Gastroesophageal sphincter (tissue), 4 donors: ENCODE measurements around the gene BEND5. TPM values are rescaled to one million over a fixed set of nuclear protein-coding genes. Genes with fewer than 3 reads are reported as not detected.

ENCODE experiments used
- ATAC-seq: fragments of 150-250 bp; one replicate; pipeline ENCODE4 v1.9.1; 2016; ENCODE audit warnings: mild to moderate bottlenecking, moderate library complexity
- H3K27ac ChIP-seq, 4 donors: fragments of 200-600 bp; sonication (generic) in 3 of 4; 1 replicate in 3 of 4; 2 replicates in 1 of 4; pipeline ENCODE4 v1.5.1; 2016 to 2019
- H3K27me3 ChIP-seq: fragments of 200-600 bp; sonication (generic); one replicate; pipeline ENCODE4 v1.5.1; 2019
- H3K36me3 ChIP-seq, 2 donors: fragments of 200-600 bp; sonication (generic); one replicate each; pipeline ENCODE4 v1.5.1; 2019; ENCODE audit warnings: control low read depth in 1 of 2
- H3K4me1 ChIP-seq, 3 donors: fragments of 200-600 bp; sonication (generic); 1 replicate in 2 of 3; 2 replicates in 1 of 3; pipeline ENCODE4 v1.5.1; 2016 to 2019; ENCODE audit warnings: control low read depth in 2 of 3
- H3K4me3 ChIP-seq, 2 donors: fragments of 200-600 bp; sonication (generic); one replicate each; pipeline ENCODE4 v1.5.1; 2019; ENCODE audit warnings: mild to moderate bottlenecking in 1 of 2, moderate library complexity in 1 of 2
- H3K9me3 ChIP-seq, 3 donors: fragments of 200-600 bp; sonication (generic); one replicate each; pipeline ENCODE4 v1.5.1; 2017 to 2019; ENCODE audit warnings: control low read depth in 2 of 3
- CTCF ChIP-seq, 4 experiments: fragments of 200-600 bp in 2 of 4; fragments of 450-650 bp in 2 of 4; sonication (generic) in 1 of 4; IDR thresholded peaks; one replicate each; pipeline ENCODE4 v1.5.1; 2017 to 2019; ENCODE audit warnings: antibody characterized with exemption in 4 of 4, mild to moderate bottlenecking in 2 of 4, moderate library complexity in 2 of 4
- EP300 ChIP-seq: sonication (generic); formaldehyde crosslinking; IDR thresholded peaks from one replicate; pipeline ENCODE4 v1.6.1; 2017; ENCODE audit warnings: antibody characterized with exemption, mild to moderate bottlenecking
- POLR2A ChIP-seq, 2 donors: fragments of 450-650 bp; IDR thresholded peaks; one replicate each; pipeline ENCODE4 v1.6.1; 2017; ENCODE audit warnings: antibody characterized with exemption in 2 of 2, mild to moderate bottlenecking in 2 of 2, moderate library complexity in 1 of 2
- POLR2AphosphoS5 ChIP-seq: sonication (generic); formaldehyde crosslinking; IDR thresholded peaks from one replicate; pipeline ENCODE4 v1.6.1; 2017; ENCODE audit warnings: antibody characterized with exemption
- WGBS, 2 donors: methylation state at CpG; one replicate each; pipeline ENCODE4 v1.1.5; 2018; ENCODE audit warnings: low coverage in 1 of 2; 5-methylcytosine and 5-hydroxymethylcytosine counted together
- total RNA-seq, 4 donors: library from RNA; depleted of rRNA; stranded (reverse); fragments of >200 nt; gene quantifications; one replicate each; pipeline ENCODE4 v1.1.0, GENCODE V29; 2016

The BEND5 gene
- total RNA-seq, 4 donors from 2014 or later: 2.6 to 10.4 (median 5.9) TPM

- no peak for ATAC-seq
- Histone ChIP-seq H3K36me3 (no peaks in the 10 kb centered on the region), H3K9me3 (no peaks in the 10 kb centered on the region), H3K4me1 (no peaks in the 10 kb centered on the region), H3K4me3 (no peak overlapping the region), H3K27ac (no peak overlapping the region), H3K27me3 (no peaks in the 10 kb centered on the region)
- WGBS, 2 donors: 67 to 82% methylated on average over 4 of the region's 4 CpGs
- TF ChIP-seq CTCF (IDR thresholded peaks at IDR 0.05): no peak
- TF ChIP-seq EP300: no peak
- TF ChIP-seq POLR2AphosphoS5: no peak
- no peak for TF ChIP-seq POLR2A (IDR thresholded peaks at IDR 0.05)
Observed at GRCh38 chr1:48718705-48719104, 58.0 kb downstream of the BEND5 start.

GRCh38 chr1:48718116-48718630, 58.5 kb downstream of the BEND5 start:
- Histone ChIP-seq H3K4me3 (no peak overlapping the region), H3K27me3 (no peaks in the 10 kb centered on the region), H3K36me3 (no peaks in the 10 kb centered on the region), H3K27ac (no peak overlapping the region), H3K9me3 (no peaks in the 10 kb centered on the region), H3K4me1 (no peaks in the 10 kb centered on the region)
- TF ChIP-seq CTCF (IDR thresholded peaks at IDR 0.05) (no peak), POLR2AphosphoS5 (no peak), EP300 (no peak), POLR2A (IDR thresholded peaks at IDR 0.05) (no peak)
- ATAC-seq: no peak

DNA sequence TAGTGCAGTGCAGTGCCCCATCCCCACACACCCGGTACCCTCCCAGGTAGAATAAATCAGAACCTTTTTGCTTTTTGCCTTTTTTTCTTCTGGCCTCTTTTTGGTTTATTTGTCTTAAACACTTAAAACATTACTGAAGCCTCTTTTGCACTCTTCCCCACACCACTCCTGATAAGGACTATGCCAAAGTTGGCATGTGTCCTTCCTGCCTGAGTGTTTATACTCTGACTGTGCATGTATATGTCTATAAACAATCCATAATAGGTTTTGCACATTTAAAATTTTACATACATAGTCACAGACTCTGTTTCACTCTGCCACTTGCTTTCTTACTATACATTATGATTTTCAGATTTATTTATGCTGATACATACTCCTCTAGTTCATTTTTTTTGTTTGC, 59.6 kb downstream of the BEND5 start:
- no peak overlapping the region for H3K4me3 ChIP-seq
- WGBS, 2 donors: 91 to 100% methylated on average over 1 of the region's 1 CpG
- H3K27ac ChIP-seq: no peak overlapping the region
- H3K9me3 ChIP-seq: no peaks in the 10 kb centered on the region
- H3K4me1 ChIP-seq: no peaks in the 10 kb centered on the region
- no peaks in the 10 kb centered on the region for H3K36me3 ChIP-seq
- no peak for TF ChIP-seq EP300
- TF ChIP-seq POLR2AphosphoS5: no peak
- TF ChIP-seq POLR2A (IDR thresholded peaks at IDR 0.05): no peak
- no peak for TF ChIP-seq CTCF (IDR thresholded peaks at IDR 0.05)
- no peaks in the 10 kb centered on the region for H3K27me3 ChIP-seq
- ATAC-seq: no peak

DNA sequence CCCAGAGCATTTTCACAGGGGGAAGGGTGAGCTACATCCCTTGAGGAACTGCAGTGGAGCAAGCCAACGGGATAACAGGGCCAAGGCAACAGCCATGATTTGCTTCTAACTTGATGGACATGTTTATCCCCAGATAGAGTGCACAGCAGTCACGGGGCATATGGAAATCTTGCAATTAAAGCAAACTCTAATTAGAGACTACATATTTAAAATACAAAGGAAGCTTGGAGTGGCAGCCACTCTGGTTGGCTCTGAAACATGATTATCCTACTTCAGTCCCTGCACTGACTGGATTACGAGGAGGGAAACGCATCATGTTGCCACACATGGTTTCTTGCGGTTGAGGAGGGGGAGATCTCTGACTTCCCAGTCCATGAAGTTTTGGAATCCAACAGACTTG, 60.8 kb downstream of the BEND5 start:
- no peaks in the 10 kb centered on the region for H3K27me3 ChIP-seq
- no peaks in the 10 kb centered on the region for H3K4me1 ChIP-seq
- WGBS, 2 donors: 83 to 100% methylated on average over 3 to 5 of the region's 5 CpGs
- H3K27ac ChIP-seq: no peak overlapping the region
- H3K4me3 ChIP-seq: no peak overlapping the region
- no peak for ATAC-seq
- TF ChIP-seq EP300 (no peak), CTCF (IDR thresholded peaks at IDR 0.05) (no peak), POLR2A (IDR thresholded peaks at IDR 0.05) (no peak), POLR2AphosphoS5 (no peak)
- H3K36me3 ChIP-seq: no peaks in the 10 kb centered on the region
- H3K9me3 ChIP-seq: no peaks in the 10 kb centered on the region

GRCh38 chr1:48710915-48711314, 65.8 kb downstream of the BEND5 start:
- no peaks in the 10 kb centered on the region for H3K36me3 ChIP-seq
- no peaks in the 10 kb centered on the region for H3K4me1 ChIP-seq
- no peak for TF ChIP-seq EP300
- no peak for TF ChIP-seq CTCF (IDR thresholded peaks at IDR 0.05)
- no peak for TF ChIP-seq POLR2AphosphoS5
- no peak for TF ChIP-seq POLR2A (IDR thresholded peaks at IDR 0.05)
- no peak for ATAC-seq
- no peak overlapping the region for H3K4me3 ChIP-seq
- WGBS, 2 donors: 73 to 100% methylated on average over 2 of the region's 2 CpGs
- no peaks in the 10 kb centered on the region for H3K27me3 ChIP-seq
- no peaks in the 10 kb centered on the region for H3K9me3 ChIP-seq
- H3K27ac ChIP-seq: no peak overlapping the region
